MM.1S (cell line): ENCODE measurements around the gene SPOCK2.

Experiments used
- DNase-seq: peaks from one replicate; pipeline ENCODE4 v3.0.0-alpha.2; 2015
- H2AFZ ChIP-seq: fragments of 300-600 bp; sonication (generic); 2 replicates; pipeline ENCODE4 v1.6.0; 2016; ENCODE audit warnings: antibody characterized with exemption, low read length
- H3F3A ChIP-seq: fragments of 300-600 bp; sonication (generic); 2 replicates; pipeline ENCODE4 v1.6.1; 2016; ENCODE audit warnings: mild to moderate bottlenecking, antibody characterized with exemption, low read length, moderate library complexity, mixed read lengths; ENCODE audit not compliant: insufficient read depth
- H3K27ac ChIP-seq: fragments of 300-600 bp; sonication (generic); 2 replicates; pipeline ENCODE4 v1.5.1; 2016; ENCODE audit warnings: mild to moderate bottlenecking, low read length
- H3K27me3 ChIP-seq: fragments of 300-600 bp; sonication (generic); replicated peaks from 2 replicates; pipeline ENCODE4 v1.6.0; 2016; ENCODE audit warnings: low read length; ENCODE audit not compliant: insufficient read depth
- H3K36me3 ChIP-seq: fragments of 300-600 bp; sonication (generic); replicated peaks from 2 replicates; pipeline ENCODE4 v1.6.1; 2016; ENCODE audit warnings: mild to moderate bottlenecking, low read length, mixed read lengths; ENCODE audit not compliant: insufficient read depth
- H3K4me1 ChIP-seq: fragments of 300-600 bp; sonication (generic); 2 replicates; pipeline ENCODE4 v1.6.1; 2016; ENCODE audit warnings: low read length, mixed read lengths
- H3K4me2 ChIP-seq: fragments of 300-600 bp; sonication (generic); 2 replicates; pipeline ENCODE4 v1.6.0; 2016; ENCODE audit warnings: low read depth, low read length
- H3K4me3 ChIP-seq: fragments of 300-600 bp; sonication (generic); 2 replicates; pipeline ENCODE4 v1.5.1; 2016; ENCODE audit warnings: low read length, mixed read lengths
- H3K79me2 ChIP-seq: fragments of 300-600 bp; sonication (generic); 2 replicates; pipeline ENCODE4 v1.6.1; 2016; ENCODE audit warnings: mixed run types, low read length, mixed read lengths
- H3K9ac ChIP-seq: fragments of 300-600 bp; sonication (generic); 2 replicates; pipeline ENCODE4 v1.6.1; 2016; ENCODE audit warnings: low read length, mixed read lengths
- H3K9me2 ChIP-seq: fragments of 300-600 bp; sonication (generic); replicated peaks from 2 replicates; pipeline ENCODE4 v1.6.1; 2016; ENCODE audit warnings: mild to moderate bottlenecking, low read length, mixed read lengths; ENCODE audit not compliant: insufficient read depth
- H3K9me3 ChIP-seq: fragments of 300-600 bp; sonication (generic); replicated peaks from 2 replicates; pipeline ENCODE4 v1.6.1; 2016; ENCODE audit warnings: mild to moderate bottlenecking, low read length, mixed read lengths; ENCODE audit not compliant: insufficient read depth
- H4K20me1 ChIP-seq: fragments of 300-600 bp; sonication (generic); 2 replicates; pipeline ENCODE4 v1.6.1; 2016; ENCODE audit warnings: mild to moderate bottlenecking, low read length, moderate library complexity, mixed read lengths; ENCODE audit not compliant: insufficient read depth
- CTCF ChIP-seq: fragments of 300-600 bp; sonication (generic); IDR thresholded peaks from 2 replicates; pipeline ENCODE4 v1.5.1; 2016; ENCODE audit warnings: antibody characterized with exemption, low read length, mixed read lengths
- EZH2 ChIP-seq: fragments of 300-600 bp; sonication (generic); optimal IDR thresholded peaks from 2 replicates; pipeline ENCODE3; 2017; ENCODE audit warnings: low read depth, mild to moderate bottlenecking, antibody characterized with exemption, low read length, mixed read lengths
- EZH2phosphoT487 ChIP-seq: fragments of 300-600 bp; sonication (generic); IDR thresholded peaks from 2 replicates; pipeline ENCODE4 v1.6.1; 2018; ENCODE audit warnings: antibody characterized with exemption, low read length

The SPOCK2 gene

GRCh38 chr10:72097448-72098300 lies 9.3 kb upstream of the SPOCK2 start:
- Histone ChIP-seq H3K9ac (no peak overlapping the region), H3K9me2 (no peaks in the 10 kb centered on the region), H3K9me3 (no peaks in the 10 kb centered on the region), H3K4me3 (no peak overlapping the region), H3K27ac (no peak overlapping the region), H3K36me3 (no peaks in the 10 kb centered on the region), H4K20me1 (no peaks in the 10 kb centered on the region), H3K27me3 (no peaks in the 10 kb centered on the region), H2AFZ (no peak overlapping the region), H3K4me2 (no peak overlapping the region), H3K79me2 (no peaks in the 10 kb centered on the region), H3K4me1 (no peaks in the 10 kb centered on the region), H3F3A (no peaks in the 10 kb centered on the region)
- DNase-seq: no peak
- TF ChIP-seq EZH2: no peak
- TF ChIP-seq EZH2phosphoT487: no peak
- TF ChIP-seq CTCF: no peak

GRCh38 chr10:72096115-72097000 lies 8.0 kb upstream of the SPOCK2 start:
- Histone ChIP-seq H3K27me3 (no peaks in the 10 kb centered on the region), H4K20me1 (no peaks in the 10 kb centered on the region), H3K9ac (no peak overlapping the region), H3F3A (no peaks in the 10 kb centered on the region), H3K36me3 (no peaks in the 10 kb centered on the region), H3K4me3 (no peak overlapping the region), H3K4me1 (no peaks in the 10 kb centered on the region), H3K79me2 (no peaks in the 10 kb centered on the region), H3K4me2 (no peak overlapping the region), H3K9me2 (no peaks in the 10 kb centered on the region), H2AFZ (no peak overlapping the region), H3K27ac (no peak overlapping the region), H3K9me3 (no peaks in the 10 kb centered on the region)
- no peak for DNase-seq
- TF ChIP-seq EZH2 (no peak), CTCF (no peak), EZH2phosphoT487 (no peak)

GRCh38 chr10:72095195-72095594 lies 6.8 kb upstream of the SPOCK2 start:
- Histone ChIP-seq H3K4me1 (no peaks in the 10 kb centered on the region), H3K9ac (no peak overlapping the region), H3K9me2 (no peaks in the 10 kb centered on the region), H3K4me3 (no peak overlapping the region), H3K4me2 (no peak overlapping the region), H3K36me3 (no peaks in the 10 kb centered on the region), H2AFZ (no peak overlapping the region), H3F3A (no peaks in the 10 kb centered on the region), H3K79me2 (no peaks in the 10 kb centered on the region), H3K27ac (no peak overlapping the region), H4K20me1 (no peaks in the 10 kb centered on the region), H3K9me3 (no peaks in the 10 kb centered on the region), H3K27me3 (no peaks in the 10 kb centered on the region)
- no peak for DNase-seq
- TF ChIP-seq EZH2 (no peak), EZH2phosphoT487 (no peak), CTCF (no peak)
